Esophagus squamous epithelium (tissue), 4 donors: ENCODE results near the gene TBX6.

ENCODE experiments used
- CTCF ChIP-seq, 6 experiments: fragments of 450-650 bp in 4 of 6; fragments of 200-600 bp in 2 of 6; sonication (generic) in 2 of 6; IDR thresholded peaks; one replicate each; pipeline ENCODE4 v1.5.1; 2016 to 2019; ENCODE audit warnings: antibody characterized with exemption in 6 of 6, mild to moderate bottlenecking in 4 of 6, moderate library complexity in 4 of 6
- POLR2A ChIP-seq, 4 donors: fragments of 450-650 bp; IDR thresholded peaks; one replicate each; pipeline ENCODE4 v1.6.1; 2017; ENCODE audit warnings: antibody characterized with exemption in 4 of 4, mild to moderate bottlenecking in 4 of 4, moderate library complexity in 3 of 4

- TF ChIP-seq CTCF (IDR thresholded peaks at IDR 0.05) (no peak), POLR2A (IDR thresholded peaks at IDR 0.05) (no peak)
These were observed 22.1 kb upstream of the TBX6 start for GRCh38 chr16:30113711-30114333.
